OCI-M2 (cell line): ENCODE results near the gene THBS1.

Experiments
- DNase-seq: peaks from one replicate; lab custom pipeline; 2025; ENCODE audit not compliant: unreplicated experiment; lab: John Stamatoyannopoulos, UW

The THBS1 gene

DNA sequence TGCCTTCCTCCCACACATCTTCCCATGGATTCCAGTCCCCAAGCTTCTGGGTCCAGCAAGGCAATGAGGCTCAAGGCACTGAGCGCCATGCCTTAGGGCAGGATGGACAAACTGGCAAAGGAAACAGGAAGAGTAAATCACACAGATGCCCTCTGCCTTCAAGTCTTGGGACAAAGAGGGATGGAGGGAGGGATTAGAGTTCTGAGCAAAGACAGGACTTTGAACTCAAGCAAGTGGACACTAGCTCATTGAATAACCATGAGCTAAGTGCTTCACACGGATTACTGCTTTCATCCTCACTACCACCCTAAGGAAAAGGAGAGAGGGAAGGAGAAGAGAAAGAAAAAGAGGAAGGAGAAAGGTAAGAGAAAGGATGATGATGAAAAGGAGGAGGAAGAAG is 7.6 kb upstream of the THBS1 start:
- DNase-seq = no peak

GRCh38 chr15:39573844-39574243 is 7.0 kb upstream of the THBS1 start:
- DNase-seq = no peak

GRCh38 chr15:39574427-39574826 is 6.5 kb upstream of the THBS1 start:
- no peak for DNase-seq

DNA sequence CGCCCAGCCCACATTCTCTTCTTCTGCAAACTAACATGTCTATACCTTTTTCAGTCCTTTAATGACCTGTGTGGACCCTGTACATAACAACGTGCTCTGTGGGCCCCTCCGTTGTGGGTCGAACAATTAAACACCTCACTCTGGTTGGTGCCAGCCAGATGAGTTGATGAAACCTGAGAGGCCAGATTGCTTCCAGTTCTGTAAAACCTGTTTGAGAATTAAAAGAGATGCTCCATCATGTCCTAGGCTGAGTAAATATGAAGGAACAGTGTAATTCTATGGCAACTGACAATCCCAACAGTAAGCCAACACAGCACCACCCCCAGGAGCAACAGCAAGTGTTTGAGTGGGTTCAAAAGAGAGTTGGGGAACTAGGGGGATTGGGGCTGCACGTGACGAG is 5.7 kb upstream of the THBS1 start:
- no peak for DNase-seq

- DNase-seq = no peak
Observed at GRCh38 chr15:39578851-39579486, 1.9 kb upstream of the THBS1 start.

DNA sequence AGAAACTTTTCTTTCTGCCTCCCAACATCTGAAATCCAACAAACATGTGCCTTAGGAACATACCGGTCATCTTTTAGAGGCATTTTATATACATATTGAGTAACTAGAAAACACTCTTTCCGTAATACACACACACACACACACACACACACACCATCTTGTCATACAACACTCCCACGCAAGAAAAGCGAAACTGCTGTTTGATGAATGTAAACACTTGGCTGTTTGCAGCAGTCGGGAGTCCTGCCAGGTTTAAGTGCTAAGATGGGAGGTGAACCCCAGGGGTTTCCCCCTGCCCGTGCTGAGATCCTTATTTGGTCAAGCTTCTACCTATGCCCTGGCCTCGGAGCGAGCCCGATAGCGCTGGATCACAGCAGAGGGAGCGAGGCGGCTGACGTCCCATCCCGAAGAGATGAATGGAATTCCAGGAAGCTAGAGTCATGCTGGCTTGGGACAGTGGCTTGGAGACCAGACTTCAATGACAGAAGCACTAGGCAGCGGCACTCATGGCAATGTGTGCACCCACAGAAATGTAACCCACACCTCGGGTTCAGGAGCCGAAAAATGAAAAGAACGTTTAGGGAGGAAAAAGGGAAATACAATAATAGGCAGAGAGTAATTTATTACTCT is 1.3 kb upstream of the THBS1 start:
- DNase-seq = no peak

- no peak for DNase-seq
Observed at GRCh38 chr15:39580117-39580484, 778 bp upstream of the THBS1 start.

DNA sequence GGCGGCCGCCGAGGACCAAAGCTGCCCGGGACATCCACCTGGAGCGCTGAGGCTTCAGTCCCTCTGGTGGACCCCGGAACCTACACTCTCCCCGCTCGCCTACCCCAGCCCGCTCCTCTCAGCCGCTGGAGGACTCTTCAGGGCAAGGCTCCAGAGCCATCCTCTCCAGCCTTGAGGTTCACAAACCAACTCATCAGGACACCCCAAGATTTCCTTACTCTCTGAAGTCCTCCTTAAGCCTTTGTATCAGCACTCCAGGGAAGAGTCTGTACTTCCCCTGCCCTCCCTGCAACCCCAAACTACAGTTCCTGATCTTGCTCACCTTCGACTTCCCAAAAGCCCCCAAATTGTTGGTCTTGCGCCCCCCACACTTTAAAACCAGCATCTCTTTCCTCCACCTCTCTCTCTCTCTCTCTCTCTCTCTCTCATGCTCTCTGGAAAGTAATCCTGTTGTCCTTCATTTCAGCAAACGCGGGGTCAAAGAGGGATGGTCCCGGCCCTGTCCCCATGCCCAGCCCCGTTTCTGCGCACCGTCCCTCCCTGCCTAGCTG is 438 bp downstream of the THBS1 start:
- DNase-seq = no peak

DNA sequence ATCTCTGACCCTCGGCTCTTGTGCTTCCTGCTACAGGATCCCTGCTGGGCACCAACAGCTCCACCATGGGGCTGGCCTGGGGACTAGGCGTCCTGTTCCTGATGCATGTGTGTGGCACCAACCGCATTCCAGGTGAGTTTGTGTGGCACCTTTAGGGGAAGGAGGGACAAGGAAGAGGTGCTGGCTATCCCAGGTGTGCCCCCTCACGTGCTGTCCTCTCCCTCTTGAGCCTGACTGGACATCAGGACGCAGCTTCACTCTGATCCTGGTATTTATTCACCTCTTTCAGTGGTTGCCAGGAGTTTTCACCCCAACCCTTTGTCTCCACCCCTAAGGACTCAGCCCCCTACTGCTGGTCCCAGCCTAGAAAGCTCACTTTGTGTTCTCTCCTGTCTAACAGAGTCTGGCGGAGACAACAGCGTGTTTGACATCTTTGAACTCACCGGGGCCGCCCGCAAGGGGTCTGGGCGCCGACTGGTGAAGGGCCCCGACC is 960 bp downstream of the THBS1 start:
- no peak for DNase-seq

DNA sequence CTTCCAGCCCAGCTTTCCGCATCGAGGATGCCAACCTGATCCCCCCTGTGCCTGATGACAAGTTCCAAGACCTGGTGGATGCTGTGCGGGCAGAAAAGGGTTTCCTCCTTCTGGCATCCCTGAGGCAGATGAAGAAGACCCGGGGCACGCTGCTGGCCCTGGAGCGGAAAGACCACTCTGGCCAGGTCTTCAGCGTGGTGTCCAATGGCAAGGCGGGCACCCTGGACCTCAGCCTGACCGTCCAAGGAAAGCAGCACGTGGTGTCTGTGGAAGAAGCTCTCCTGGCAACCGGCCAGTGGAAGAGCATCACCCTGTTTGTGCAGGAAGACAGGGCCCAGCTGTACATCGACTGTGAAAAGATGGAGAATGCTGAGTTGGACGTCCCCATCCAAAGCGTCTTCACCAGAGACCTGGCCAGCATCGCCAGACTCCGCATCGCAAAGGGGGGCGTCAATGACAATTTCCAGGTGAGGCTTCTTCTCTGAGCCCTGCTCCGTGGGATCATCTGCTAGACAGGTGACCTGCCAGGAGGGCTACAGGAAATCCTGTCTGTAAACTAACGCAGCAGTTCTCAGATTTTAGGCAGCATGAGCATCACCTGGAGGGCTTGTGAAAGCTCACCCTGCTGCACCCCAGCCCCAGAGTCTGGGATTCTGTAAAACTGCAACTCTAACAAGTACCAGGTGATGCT is 1.6 kb downstream of the THBS1 start:
- no peak for DNase-seq

DNA sequence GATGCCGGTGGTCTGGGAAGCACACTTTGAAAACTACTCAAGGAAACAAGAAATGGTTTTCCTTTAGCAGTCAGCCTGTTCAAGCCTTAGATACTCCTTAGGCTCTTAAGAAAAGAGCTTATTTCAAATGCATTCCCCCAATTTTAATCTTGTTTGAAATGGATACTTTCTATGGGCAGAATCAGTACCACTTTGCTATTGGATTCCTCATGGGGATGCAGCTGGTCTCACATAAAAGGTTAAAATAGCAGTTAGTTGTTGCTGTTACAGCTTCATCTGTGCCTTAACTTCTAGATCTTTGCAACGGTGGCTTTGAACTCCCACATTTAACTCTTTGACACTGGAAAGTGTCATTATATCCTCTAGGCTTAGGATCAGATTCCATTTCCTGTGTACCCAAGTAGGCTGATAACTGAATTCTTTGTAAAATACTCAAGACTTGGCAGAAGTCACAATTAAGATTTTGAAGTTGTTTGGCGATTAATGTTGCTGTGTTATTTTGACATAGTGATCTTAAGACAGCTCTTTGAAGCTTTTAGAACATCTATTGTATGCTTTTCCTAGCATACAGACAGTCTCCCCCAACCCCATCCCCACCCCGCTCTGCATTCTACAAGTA is 2.2 kb downstream of the THBS1 start:
- DNase-seq = no peak

DNA sequence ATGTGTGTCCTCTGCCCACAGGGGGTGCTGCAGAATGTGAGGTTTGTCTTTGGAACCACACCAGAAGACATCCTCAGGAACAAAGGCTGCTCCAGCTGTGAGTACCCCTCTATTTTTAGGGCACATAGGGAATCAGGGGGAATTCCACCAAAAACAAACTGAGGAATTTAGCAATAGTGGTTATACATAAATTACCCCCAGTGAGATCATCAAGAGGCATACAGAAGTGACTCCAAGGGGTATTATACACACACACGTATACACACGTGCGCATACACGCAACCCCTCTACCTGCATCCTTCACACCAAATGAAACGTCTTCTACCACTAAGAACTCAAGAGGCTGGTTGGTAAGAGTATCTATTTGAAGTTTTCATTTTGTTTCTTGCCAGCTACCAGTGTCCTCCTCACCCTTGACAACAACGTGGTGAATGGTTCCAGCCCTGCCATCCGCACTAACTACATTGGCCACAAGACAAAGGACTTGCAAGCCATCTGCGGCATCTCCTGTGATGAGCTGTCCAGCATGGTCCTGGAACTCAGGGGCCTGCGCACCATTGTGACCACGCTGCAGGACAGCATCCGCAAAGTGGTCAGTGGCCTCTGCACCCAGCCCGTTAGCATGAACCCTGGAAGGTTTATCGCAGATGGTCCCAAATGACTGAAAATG is 2.9 kb downstream of the THBS1 start:
- no peak for DNase-seq

DNA sequence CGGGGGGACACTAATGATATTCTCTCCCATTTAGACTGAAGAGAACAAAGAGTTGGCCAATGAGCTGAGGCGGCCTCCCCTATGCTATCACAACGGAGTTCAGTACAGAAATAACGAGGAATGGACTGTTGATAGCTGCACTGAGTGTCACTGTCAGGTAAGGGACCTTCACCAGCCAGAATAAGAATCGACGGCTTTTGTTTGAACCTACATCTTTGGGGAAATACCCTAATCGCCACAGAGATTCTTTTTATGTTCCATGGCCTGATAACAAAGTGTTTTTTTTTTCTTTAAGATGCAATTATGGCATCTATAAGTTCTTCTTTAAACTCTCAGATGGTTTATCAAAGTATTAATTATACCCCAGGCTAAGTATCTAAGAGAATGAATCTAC is 3.4 kb downstream of the THBS1 start:
- no peak for DNase-seq

DNA sequence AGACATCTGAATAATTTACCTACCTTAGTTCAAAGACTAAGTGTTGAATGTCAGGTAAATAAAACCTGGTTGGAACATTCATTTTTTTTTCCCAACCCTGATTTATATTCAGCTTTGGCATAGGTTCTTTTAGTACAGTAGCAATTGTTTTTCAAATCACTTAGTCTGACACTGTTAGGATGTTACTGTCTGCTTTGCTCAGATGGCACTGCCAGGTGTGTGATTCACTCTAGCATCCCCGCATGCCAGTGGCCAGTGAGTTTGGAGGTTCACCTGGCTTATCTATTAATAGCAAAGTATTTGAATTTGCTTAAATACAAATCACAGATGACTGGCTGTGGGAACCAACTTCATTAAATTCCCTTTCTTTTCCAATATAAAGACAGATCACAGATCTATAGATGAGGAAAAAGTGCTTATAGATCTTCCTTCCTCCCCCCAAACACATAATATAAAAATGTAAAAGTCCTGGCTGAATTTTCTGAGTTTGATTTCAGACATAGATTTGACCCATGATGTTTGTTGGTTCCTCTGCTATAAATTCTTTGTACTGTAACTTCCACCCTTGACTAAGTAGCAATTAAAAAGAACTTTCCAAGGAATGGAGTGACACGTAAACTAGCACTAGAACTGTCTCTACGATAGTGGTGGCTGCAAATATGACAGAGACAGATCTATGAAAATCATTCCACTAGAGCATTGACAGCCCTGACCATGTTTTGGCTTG is 3.9 kb downstream of the THBS1 start:
- DNase-seq = no peak

GRCh38 chr15:39585389-39585841 is 4.5 kb downstream of the THBS1 start:
- no peak for DNase-seq

GRCh38 chr15:39585871-39586301 is 5.0 kb downstream of the THBS1 start:
- DNase-seq = no peak

DNA sequence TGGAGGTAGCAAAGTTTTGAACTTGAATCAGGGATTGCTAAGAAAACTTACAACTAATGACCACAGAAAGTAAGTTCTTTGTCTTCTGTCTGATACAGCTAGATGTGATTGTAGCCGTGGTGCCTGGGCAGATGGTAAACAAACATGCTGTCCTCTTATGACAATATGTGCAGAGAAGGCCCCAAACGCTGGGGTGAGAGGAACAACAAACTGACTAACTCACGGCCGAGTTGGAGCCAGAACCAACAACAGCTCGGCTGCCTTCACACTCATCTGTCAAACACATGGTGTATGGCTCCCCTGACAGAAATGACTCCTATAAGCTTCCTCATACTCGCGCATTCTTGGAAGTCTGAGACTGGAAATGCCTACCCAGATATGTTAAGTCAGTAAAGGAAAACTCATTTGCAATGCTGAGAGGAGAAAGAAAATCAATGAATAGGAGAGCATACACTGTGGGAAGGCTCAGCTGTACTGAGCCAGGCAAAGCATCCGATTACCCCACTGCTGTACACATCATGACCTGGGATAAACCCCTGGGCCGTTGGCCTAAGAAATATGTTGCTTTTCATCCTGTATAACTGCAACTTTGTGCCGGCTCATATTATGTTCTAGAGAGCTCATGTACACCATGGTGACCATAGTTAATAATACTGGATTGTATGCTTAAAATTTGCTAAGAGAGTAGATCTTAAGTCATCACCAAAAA is 5.7 kb downstream of the THBS1 start:
- DNase-seq = no peak

DNA sequence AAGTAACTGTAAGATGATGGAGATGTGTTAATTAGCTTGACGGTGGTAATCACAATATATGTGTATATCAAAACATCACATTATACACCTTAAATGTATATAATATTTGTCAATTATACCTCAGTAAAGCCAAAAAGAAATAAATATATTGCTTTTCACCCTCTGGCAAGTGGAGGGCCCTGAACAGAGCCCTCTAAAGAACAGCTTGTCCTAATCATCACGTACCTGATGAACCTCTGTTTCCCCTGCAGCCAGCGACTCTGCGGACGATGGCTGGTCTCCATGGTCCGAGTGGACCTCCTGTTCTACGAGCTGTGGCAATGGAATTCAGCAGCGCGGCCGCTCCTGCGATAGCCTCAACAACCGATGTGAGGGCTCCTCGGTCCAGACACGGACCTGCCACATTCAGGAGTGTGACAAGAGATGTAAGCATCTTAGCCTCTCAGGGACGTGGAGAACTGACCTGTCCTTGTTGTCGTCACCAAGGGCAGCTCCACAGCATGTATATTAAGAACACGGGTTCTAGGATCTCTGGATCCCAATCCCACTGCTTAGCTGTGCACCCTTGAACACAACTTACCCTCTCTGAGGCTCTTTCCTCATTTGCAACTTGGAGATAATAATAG is 6.3 kb downstream of the THBS1 start:
- DNase-seq = no peak
